ENCODE results near the gene SLC23A2. TPM values are rescaled to one million over a fixed set of nuclear protein-coding genes. Genes with fewer than 3 reads are reported as not detected.
A peak's percentile ranks its signal among the peaks of the same experiment; 100 is the strongest.

The SLC23A2 gene
- total RNA-seq, 1 donor from 2014 or later: 79.8 TPM

DNA sequence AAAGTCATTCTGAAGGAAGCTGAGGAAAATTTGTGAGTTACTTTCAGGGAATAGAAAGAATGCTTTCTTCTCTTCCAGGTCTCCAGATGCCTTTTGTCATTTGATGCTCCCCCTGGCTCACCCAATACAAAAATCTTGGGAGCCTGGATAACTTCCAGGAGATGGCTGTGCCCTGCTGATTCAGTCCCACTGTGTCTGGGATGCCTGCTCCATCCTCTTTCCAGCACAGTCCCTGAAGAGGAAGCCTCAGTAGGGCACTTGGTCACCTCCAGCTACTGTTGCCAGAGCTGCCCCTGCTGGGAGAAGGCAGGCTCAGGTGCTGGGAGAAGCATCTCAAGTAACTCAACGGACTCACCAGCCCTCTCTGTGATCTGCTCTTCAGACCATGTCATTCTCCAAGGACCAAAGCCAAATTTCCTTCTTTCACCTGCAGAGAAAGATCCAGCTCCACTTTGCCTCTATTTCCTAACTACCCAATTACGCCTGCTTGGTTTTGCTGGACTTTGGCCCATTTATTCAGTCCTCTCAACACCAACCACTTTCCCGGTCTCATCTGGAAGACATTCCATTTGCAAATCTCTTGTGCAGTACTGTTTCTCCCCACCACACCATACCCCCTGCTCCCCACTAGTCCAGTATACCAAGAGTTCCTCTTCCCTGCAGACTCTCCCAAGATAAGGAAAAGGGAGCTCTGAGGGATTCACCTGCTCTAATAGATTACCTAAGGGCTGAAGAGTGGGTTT, 53.3 kb downstream of the SLC23A2 start:
- ChIA-PET POLR2A (interaction anchor here (1.3 to 3.2 kb wide), 6 partner anchors 10 to 188 kb away, joined by 4 to 35 read pairs (median 6); no protein-coding TSS in a partner anchor), CTCF (interaction anchor here (0.8 to 3.2 kb wide), 5 partner anchors 8 to 207 kb away, joined by 4 to 11 read pairs (median 5); no protein-coding TSS in a partner anchor)
- TF ChIP-seq, protein P1, sequence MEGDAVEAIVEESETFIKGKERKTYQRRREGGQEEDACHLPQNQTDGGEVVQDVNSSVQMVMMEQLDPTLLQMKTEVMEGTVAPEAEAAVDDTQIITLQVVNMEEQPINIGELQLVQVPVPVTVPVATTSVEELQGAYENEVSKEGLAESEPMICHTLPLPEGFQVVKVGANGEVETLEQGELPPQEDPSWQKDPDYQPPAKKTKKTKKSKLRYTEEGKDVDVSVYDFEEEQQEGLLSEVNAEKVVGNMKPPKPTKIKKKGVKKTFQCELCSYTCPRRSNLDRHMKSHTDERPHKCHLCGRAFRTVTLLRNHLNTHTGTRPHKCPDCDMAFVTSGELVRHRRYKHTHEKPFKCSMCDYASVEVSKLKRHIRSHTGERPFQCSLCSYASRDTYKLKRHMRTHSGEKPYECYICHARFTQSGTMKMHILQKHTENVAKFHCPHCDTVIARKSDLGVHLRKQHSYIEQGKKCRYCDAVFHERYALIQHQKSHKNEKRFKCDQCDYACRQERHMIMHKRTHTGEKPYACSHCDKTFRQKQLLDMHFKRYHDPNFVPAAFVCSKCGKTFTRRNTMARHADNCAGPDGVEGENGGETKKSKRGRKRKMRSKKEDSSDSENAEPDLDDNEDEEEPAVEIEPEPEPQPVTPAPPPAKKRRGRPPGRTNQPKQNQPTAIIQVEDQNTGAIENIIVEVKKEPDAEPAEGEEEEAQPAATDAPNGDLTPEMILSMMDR (IDR thresholded peaks at IDR 0.05): no peak
- H3K27ac Mint-ChIP-seq: peak overlapping the region; percentile 94
- H3K9me3 Mint-ChIP-seq: no peaks in the 10 kb centered on the region
- peaks cover 72% of the 10 kb centered on the region for H3K4me1 Mint-ChIP-seq
- intact Hi-C loops (cut with micrococcal nuclease): loop anchor here (1.0 kb wide), 2 partner anchors 10 to 134 kb away; no protein-coding TSS in a partner anchor
- H3K27me3 Mint-ChIP-seq: no peaks in the 10 kb centered on the region
- peak overlapping the region; percentile 82 for H3K4me3 Mint-ChIP-seq
- ATAC-seq (ENCODE audit: low read depth): no peak
- no peak for DNase-seq
- peaks cover 44% of the 10 kb centered on the region for H3K36me3 Mint-ChIP-seq (ENCODE audit: low read depth)

DNA sequence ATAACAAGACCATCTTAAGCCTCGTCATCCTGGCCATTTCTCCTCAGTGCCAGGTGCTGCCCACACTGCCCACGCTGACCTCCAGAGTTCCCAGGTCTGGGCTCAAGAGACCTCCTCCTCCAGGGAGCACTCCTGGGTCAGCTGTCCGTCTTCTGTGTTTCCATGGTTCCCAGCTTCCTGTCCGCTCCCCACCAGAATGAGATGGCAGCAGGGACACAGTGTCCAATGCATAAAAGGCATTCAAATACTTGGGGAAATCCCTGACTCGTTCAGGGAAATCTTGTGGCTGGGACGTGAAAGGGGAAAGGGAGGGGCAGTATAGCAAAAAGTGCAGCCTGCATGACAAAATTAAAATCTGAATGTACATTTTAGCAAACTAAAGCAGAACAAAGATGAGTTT, 54.3 kb downstream of the SLC23A2 start:
- peak overlapping the region; percentile 82 for H3K4me3 Mint-ChIP-seq
- peak overlapping the region; percentile 94 for H3K27ac Mint-ChIP-seq
- TF ChIP-seq, protein P1 (IDR thresholded peaks at IDR 0.05): no peak
- POLR2A ChIA-PET: interaction anchor here (0.5 to 3.2 kb wide), 8 partner anchors 11 to 187 kb away, joined by 3 to 35 read pairs (median 6); no protein-coding TSS in a partner anchor
- ATAC-seq (ENCODE audit: low read depth) (peak; percentile 78), DNase-seq (peak; percentile 34)
- intact Hi-C loops (cut with micrococcal nuclease): loop anchor here (1.0 kb wide), 2 partner anchors 11 to 133 kb away; no protein-coding TSS in a partner anchor
- no peaks in the 10 kb centered on the region for H3K9me3 Mint-ChIP-seq
- H3K36me3 Mint-ChIP-seq (ENCODE audit: low read depth): peaks cover 43% of the 10 kb centered on the region
- H3K27me3 Mint-ChIP-seq: no peaks in the 10 kb centered on the region
- CTCF ChIA-PET: interaction anchor here (1.7 to 2.4 kb wide), 3 partner anchors 9 to 154 kb away, joined by 4 to 11 read pairs (median 5); no protein-coding TSS in a partner anchor
- peaks cover 82% of the 10 kb centered on the region for H3K4me1 Mint-ChIP-seq

DNA sequence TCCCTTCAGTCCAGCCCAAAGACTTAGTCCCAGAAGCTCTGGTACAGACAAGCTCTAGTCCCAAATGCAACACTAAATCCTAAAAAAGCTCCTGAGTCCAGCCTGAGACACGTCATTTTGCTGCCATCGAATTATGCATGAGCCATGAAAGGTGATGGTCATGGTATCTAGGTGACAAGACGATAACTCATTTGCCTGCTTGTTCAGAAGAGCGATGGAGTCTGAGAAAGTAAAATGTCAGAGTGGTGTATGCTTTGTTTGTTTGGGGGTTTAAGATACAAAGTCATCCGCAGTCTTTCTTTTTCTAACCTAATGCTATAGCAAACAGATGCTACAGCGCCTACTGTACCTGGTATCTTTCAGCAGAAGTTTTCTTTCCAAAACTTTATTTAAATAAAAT, 54.7 kb downstream of the SLC23A2 start:
- peak overlapping the region; percentile 82 for H3K4me3 Mint-ChIP-seq
- TF ChIP-seq, protein P1 (IDR thresholded peaks at IDR 0.05): no peak
- DNase-seq: no peak
- ChIA-PET CTCF (interaction anchor here (1.8 to 2.4 kb wide), 2 partner anchors 9 to 154 kb away, joined by 5 to 11 read pairs; no protein-coding TSS in a partner anchor), POLR2A (interaction anchor here (0.5 to 3.2 kb wide), 7 partner anchors 12 to 133 kb away, joined by 3 to 35 read pairs (median 5); no protein-coding TSS in a partner anchor)
- ATAC-seq (ENCODE audit: low read depth): peak; percentile 40
- intact Hi-C loops (cut with micrococcal nuclease): no loop called here
- peaks cover 85% of the 10 kb centered on the region for H3K4me1 Mint-ChIP-seq
- peak overlapping the region; percentile 94 for H3K27ac Mint-ChIP-seq
- no peaks in the 10 kb centered on the region for H3K27me3 Mint-ChIP-seq
- H3K36me3 Mint-ChIP-seq (ENCODE audit: low read depth): peaks cover 43% of the 10 kb centered on the region
- H3K9me3 Mint-ChIP-seq: no peaks in the 10 kb centered on the region

DNA sequence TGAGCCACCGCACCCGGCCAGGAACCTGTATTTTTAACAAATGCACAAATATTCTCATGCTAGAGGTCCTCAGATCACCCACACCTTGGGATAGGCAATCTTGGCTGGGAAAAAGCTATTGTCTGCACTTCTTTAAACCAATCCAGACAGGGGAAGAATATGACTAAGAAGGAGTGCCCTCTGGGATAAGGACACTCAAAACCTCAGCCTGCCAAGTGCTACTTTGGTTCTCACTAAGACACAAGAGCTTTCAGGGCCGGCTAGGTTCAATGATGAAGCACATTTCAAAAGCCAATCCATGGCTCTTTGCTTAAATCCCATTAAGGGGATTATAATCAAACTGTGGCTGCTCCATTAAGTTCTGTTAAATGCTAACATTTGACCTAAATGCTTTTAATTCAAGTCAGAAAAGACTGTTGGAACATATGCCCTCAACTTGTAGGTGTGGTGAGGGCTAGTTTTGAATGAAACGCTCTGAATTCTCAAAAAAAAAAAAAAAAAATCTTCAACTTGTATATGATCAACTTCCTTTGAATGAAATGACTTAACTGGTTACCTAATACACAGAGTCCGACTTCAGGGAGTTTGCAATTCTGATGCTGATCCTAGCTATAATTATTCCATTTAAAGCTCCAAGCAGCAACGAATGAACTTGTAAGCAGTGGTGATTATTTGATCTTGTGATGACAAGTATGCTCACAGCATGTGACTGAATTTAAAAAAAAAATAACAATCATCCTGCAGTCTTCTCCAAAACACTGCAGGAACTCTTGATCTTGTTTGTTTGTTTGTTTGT, 56.6 kb downstream of the SLC23A2 start:
- intact Hi-C loops (cut with micrococcal nuclease): loop anchor here (5.0 kb wide), 1 partner anchor 37 kb away; no protein-coding TSS in a partner anchor
- H3K4me1 Mint-ChIP-seq: peaks cover 85% of the 10 kb centered on the region
- H3K27ac Mint-ChIP-seq: no peak overlapping the region
- CTCF ChIA-PET: interaction anchor here (0.8 kb wide), 1 partner anchor 11 kb away, joined by 5 read pairs; no protein-coding TSS in a partner anchor
- H3K4me3 Mint-ChIP-seq: no peak overlapping the region
- no peaks in the 10 kb centered on the region for H3K9me3 Mint-ChIP-seq
- peaks cover 41% of the 10 kb centered on the region for H3K36me3 Mint-ChIP-seq (ENCODE audit: low read depth)
- ATAC-seq (ENCODE audit: low read depth) (no peak), DNase-seq (no peak)
- H3K27me3 Mint-ChIP-seq: no peaks in the 10 kb centered on the region
- POLR2A ChIA-PET: interaction anchor here (4.4 kb wide), 1 partner anchor 131 kb away, joined by 26 read pairs; no protein-coding TSS in a partner anchor
- TF ChIP-seq, protein P1 (IDR thresholded peaks at IDR 0.05): no peak
